LNCaP clone FGC (cell line): ENCODE data around the gene ATP5MK.

Experiments
- DNase-seq: peaks from one replicate; pipeline ENCODE4 v3.0.0-alpha.2; 2011; ENCODE audit warnings: low read depth
- H3K4me3 ChIP-seq: 2 replicates; pipeline ENCODE4 v1.5.1; 2011; ENCODE audit warnings: mild to moderate bottlenecking, low read depth, low read length, control low read depth
- CTCF ChIP-seq: IDR thresholded peaks from 2 replicates; pipeline ENCODE4 v1.5.1; 2012; ENCODE audit warnings: mild to moderate bottlenecking; ENCODE audit not compliant: control insufficient read depth, insufficient read depth; ENCODE audit errors: extremely low read depth

Gene ATP5MK

GRCh38 chr10:103350175-103350516 is 46.1 kb downstream of the ATP5MK start:
- no peak for DNase-seq

More at GRCh38 chr10:103350175-103350516, 46.1 kb downstream of the ATP5MK start:
- TF ChIP-seq CTCF: no peak
- H3K4me3 ChIP-seq: peak overlapping the region; percentile 70
